GM21423 (cell line): ENCODE measurements around the gene WBP4.
"Not testable (repeated sequence)": the region's sequence is repeated elsewhere in the genome, so short reads cannot be mapped to it uniquely, and the experiment has no call there.

ENCODE experiments used
- ATAC-seq: cut with Tn5 transposase; IDR thresholded peaks from one replicate; pipeline ENCODE4 v1.9.1; 2021; ENCODE audit warnings: mild to moderate bottlenecking, moderate library complexity; ENCODE audit not compliant: unreplicated experiment

WBP4 gene

DNA sequence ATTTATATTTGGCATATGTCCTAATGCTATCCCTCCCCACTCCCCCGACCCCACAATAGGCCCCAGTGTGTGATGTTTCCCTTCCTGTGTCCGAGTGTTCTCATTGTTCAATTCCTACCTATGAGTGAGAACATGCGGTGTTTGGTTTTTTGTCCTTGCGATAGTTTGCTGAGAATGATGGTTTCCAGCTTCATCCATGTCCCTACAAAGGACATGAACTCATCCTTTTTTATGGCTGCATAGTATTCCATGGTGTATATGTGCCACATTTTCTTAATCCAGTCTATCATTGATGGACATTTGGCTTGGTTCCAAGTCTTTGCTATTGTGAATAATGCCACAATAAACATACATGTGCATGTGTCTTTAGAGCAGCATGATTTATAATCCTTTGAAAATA lies 18.9 kb upstream of the WBP4 start:
- ATAC-seq: not testable (repeated sequence)

- ATAC-seq: no peak
Measured at GRCh38 chr13:41048640-41049039, 12.7 kb upstream of the WBP4 start.

DNA sequence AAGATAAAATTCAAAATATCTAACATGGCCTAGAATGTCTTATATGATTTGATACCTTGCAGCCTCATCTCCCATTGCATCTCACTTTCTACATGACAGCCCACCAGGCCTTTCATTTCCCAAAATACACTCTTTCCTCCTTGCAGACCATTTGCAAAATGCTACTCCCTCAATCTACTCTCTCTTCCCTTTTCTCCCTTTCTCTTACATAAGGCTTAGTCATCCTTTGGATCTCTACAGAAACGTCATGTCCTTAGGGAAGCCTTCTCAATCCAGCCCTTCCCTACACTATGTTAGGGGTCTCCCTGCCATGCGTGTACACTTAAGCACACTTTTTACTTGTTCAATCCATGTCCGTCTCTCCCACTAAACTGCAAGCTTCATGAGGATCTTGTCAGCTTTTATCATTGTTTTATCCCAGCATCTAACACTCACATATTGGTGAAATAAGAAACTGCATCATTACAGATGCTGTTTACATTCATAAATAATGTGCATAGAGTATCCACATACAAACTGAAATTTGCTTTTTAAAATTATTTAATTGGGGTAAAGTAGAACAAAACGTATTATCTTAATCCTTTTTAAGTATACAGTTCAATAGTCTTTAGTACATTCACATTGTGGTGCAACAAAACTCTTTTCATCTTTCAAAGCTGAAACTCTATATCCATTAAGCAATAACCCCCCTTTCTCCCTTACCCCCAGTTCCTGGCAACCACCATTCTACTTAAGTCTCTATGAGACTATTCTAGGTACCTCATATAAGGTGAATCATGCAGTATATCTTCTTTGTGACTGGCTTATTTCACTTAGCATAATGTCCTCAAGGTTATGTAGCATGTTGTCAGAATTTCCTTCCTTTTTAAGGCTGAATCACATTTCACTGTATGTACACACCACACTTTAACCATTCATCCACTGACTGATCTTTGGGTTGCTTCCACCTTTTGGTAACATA lies 11.5 kb upstream of the WBP4 start:
- no peak for ATAC-seq

- no peak for ATAC-seq
Measured at GRCh38 chr13:41052441-41052840, 8.9 kb upstream of the WBP4 start.

DNA sequence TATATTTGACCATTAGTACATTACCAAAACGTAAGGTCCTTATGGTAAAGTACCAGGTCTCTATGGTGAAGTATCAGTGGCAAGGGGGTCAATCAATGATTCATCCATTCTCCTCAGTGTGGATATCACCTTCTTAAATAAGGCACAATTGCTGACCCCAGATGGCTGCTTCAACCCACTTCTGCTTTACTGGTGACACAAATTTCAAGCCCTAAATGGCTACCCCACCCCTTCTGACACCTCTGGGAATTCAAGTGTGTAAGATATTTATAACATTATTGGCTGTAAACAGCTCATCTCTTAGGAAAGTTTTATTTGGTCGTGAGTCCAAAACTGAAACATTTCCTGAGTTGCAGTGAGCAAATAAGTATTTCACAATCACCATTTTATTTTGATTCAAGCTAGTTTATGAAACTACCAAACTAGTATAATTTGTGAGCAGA lies 7.9 kb upstream of the WBP4 start:
- ATAC-seq: peak; percentile 90

- no peak for ATAC-seq
Measured at GRCh38 chr13:41054212-41054877, 7.0 kb upstream of the WBP4 start.

- no peak for ATAC-seq
Measured at GRCh38 chr13:41054919-41055619, 6.2 kb upstream of the WBP4 start.

DNA sequence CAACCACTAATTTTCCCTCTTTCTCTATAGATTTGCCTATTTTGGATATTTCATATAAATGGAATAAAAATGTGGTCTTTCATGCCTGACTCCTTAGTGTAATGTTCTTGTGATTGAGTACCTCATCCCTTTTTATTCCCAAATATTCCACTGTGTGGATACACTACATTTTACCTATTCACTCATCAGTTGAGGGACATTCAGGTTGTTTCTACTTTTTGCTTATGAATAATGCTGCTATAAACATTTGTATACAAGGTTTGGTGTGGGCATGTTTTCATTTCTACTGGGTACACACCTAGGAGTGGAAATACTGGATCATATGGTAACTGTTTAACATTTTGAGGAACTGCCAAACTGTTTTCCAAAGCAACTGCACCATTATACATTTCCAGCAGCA lies 5.1 kb upstream of the WBP4 start:
- ATAC-seq: no peak

- no peak for ATAC-seq
Measured at GRCh38 chr13:41056826-41057711, 4.2 kb upstream of the WBP4 start.

- no peak for ATAC-seq
Measured at GRCh38 chr13:41058295-41059070, 2.8 kb upstream of the WBP4 start.

DNA sequence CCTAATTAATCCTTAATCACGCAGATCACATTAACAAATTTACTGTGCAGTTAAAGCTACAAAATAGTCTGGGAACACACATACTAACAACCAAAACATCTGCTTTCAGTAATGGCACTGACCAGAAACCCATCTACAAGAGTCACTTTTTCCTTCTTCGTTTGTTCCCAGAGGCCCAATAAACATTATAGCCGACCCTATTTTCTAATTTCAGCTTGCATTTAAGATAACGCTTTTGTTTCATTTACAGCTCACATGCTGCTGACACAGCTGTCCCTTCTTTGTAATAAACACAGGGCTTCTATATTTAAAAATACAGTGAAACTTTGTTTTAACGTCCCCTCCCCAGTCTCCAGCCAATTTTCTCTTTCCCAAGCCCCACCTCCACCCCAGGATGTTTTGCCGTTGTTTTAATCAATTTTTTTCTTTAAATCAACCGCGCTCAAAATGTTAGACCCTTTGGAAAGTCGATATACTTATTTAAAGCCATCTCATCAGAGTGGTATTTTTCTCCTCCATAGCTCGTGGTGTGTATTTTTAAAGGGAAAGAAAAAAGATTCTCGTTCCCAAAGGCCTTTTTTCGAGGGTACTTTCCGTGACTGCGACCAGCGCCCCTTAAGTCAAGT lies 1.7 kb upstream of the WBP4 start:
- ATAC-seq: no peak

- peak; percentile 41 for ATAC-seq
Measured at GRCh38 chr13:41060082-41060723, 1.1 kb upstream of the WBP4 start.

DNA sequence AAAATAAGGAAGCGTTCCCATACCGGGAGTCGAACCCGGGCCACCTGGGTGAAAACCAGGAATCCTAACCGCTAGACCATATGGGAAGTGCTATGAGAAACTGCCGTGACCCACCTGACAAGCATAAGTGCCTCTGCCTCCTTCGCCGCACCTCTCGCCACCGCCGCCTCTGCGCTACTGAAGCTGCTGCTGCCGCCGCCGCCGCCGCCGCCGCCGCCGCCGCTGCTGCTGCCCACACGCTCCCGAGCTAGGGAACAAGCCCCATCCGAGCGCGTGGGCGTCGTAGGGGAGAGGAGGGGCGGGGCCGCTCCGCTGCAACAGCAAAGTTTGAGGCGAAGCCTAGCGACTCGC lies 610 bp upstream of the WBP4 start:
- ATAC-seq: peak; percentile 23

GRCh38 chr13:41061914-41062837 lies 867 bp downstream of the WBP4 start:
- ATAC-seq: peak; percentile 19

DNA sequence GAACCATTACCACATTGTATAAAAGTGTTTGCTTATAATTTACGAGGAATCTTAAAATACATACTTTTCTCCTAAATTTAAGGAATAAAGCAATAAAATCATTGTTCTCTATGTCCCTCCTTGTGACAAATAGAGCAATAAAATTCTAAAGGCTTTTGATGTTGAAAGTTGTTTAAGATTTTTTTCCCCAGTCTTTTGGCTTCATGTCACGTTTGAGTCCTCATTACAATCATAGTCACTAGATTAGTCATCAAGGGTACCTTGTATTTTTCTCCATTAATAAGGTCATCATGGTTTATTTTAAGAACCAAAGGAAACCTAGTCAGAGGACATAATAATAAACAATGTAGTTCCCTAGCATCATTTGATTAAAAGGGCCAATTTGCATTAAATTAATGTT lies 3.2 kb downstream of the WBP4 start:
- no peak for ATAC-seq

DNA sequence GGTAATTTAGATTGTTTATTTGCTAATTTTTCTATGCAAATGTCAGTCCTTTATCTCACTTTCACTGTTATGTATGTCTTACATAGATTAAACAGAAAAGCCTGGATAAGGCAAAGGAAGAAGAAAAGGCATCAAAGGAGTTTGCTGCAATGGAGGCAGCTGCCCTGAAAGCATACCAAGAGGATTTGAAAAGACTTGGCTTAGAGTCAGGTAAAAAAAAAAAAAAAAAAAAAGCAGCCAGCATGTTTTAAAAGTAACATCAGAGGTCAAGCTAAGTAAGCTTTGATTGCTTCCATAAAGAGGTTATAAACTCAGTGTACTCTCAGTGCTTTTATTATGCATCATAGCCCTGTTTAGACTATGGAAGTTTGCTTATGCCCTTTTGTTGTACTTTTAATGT lies 3.8 kb downstream of the WBP4 start:
- ATAC-seq: no peak

DNA sequence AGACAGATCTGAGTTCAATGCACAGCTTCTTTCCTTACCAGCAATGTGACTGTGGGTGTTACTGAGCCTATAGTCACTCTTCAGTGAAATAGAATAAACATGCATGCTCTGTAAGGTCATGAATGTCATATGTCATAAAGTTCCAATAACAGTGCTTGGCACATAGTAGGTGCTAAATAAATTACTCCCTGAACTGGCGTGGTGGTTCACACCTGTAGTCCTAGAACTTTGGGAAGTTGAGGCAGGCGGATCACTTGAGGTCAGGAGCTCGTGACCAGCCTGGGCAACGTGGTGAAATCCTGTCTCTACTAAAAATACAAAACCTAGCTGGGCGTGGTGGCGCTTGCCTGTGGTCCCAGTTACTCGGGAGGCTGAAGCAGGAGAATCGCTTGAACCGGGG lies 13.2 kb downstream of the WBP4 start:
- ATAC-seq: no peak

DNA sequence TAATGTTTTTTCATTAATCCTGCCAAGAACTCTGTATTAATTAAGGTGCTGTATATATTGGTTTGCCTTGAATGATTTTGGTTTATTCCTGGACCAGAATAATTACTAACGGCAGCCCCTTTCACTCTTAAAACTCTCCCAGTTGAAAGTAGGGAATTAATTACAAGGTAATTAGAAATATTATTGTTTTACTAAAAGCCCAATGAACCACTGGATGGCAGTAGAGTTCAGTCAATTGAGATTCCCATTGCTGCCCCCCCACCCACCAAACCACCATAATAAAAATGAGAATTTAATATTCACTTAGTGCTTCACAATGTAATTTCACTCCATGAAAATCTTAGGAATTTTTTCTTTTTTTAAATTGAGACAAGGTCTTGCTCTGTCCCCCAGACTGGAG lies 13.7 kb downstream of the WBP4 start:
- ATAC-seq: no peak
